Thyroid gland (tissue), 4 donors: Measurements from ENCODE around the gene LTBP3. TPM values are rescaled to one million over a fixed set of nuclear protein-coding genes. Genes with fewer than 3 reads are reported as not detected.

ENCODE experiments used
- DNase-seq, 2 donors: peaks; one replicate each; pipeline ENCODE4 v3.0.0-alpha.2; 2019
- H3K27ac ChIP-seq, 3 donors: fragments of 200-600 bp; sonication (generic); 1 replicate in 2 of 3; 2 replicates in 1 of 3; pipeline ENCODE4 v1.5.1; 2016 to 2019; ENCODE audit warnings: mild to moderate bottlenecking in 1 of 3, moderate library complexity in 1 of 3
- H3K27me3 ChIP-seq: fragments of 200-600 bp; sonication (generic); one replicate; pipeline ENCODE4 v1.5.1; 2019
- H3K36me3 ChIP-seq, 2 donors: fragments of 200-600 bp; sonication (generic); one replicate each; pipeline ENCODE4 v1.5.1; 2016 to 2019
- H3K4me1 ChIP-seq, 2 donors: fragments of 200-600 bp; sonication (generic); one replicate each; pipeline ENCODE4 v1.5.1; 2017 to 2019
- H3K4me3 ChIP-seq, 3 donors: fragments of 200-600 bp; sonication (generic); replicated peaks in 1 of 3; 1 replicate in 2 of 3; 2 replicates in 1 of 3; pipeline ENCODE4 v1.5.1; 2016; ENCODE audit warnings: mild to moderate bottlenecking in 1 of 3
- H3K9me3 ChIP-seq: fragments of 200-600 bp; sonication (generic); one replicate; pipeline ENCODE4 v1.5.1; 2017
- POLR2A ChIP-seq, 2 donors: fragments of 450-650 bp; IDR thresholded peaks; one replicate each; pipeline ENCODE4 v1.6.1; 2017; ENCODE audit warnings: antibody characterized with exemption in 2 of 2, mild to moderate bottlenecking in 2 of 2, moderate library complexity in 1 of 2
- WGBS, 2 donors: methylation state at CpG; one replicate each; pipeline ENCODE4 v1.1.5; 2017; 5-methylcytosine and 5-hydroxymethylcytosine counted together
- intact Hi-C: fragments of 100-400 bp; cut with DNase I; formaldehyde crosslinking; loops from one replicate; pipeline ENCODE4 v1.15.1; 2023
- total RNA-seq, 4 donors: library from RNA; depleted of rRNA; stranded (reverse); fragments of >200 nt; gene quantifications; one replicate each; pipeline ENCODE4 v1.2.3, GENCODE V29; 2016
- TF ChIP-seq, protein P1 (sequence below), 6 experiments: fragments of 200-600 bp in 3 of 6; fragments of 450-650 bp in 3 of 6; sonication (generic) in 3 of 6; IDR thresholded peaks; one replicate each; pipeline ENCODE4 v1.5.1; 2016 to 2019; ENCODE audit warnings: antibody characterized with exemption in 6 of 6, mild to moderate bottlenecking in 2 of 6, inconsistent platforms in 1 of 6, moderate library complexity in 1 of 6

LTBP3 gene
- total RNA-seq, 4 donors from 2014 or later, result 195 to 277 (median 222) TPM

GRCh38 chr11:65532388-65533064, 25.6 kb downstream of the LTBP3 start:
- no peak overlapping the region for H3K27ac ChIP-seq
- 96% methylated on average over 8 to 11 of the region's 15 CpGs for WGBS, 2 donors
- intact Hi-C loops, result no loop called here

DNA sequence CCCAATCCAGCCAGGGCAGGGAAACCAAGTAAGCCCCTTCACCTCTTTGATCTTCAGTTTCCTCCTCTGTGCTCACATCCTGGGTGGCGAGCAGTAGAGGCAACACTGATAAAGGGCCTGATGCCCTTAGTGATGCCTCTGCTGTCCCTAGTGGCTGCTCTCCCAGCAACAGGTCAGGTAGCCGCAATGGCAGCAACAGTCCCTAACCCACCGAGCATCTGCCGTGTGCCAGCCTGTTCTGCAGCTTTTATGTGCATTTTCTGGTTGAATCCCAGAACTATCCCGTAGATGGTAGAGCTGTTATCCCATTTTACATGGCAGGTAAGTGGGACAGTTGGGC, 28.0 kb downstream of the LTBP3 start:
- H3K36me3 ChIP-seq, result peaks cover 45 to 50% of the 10 kb centered on the region in 2 donors
- H3K9me3 ChIP-seq, result no peaks in the 10 kb centered on the region
- H3K4me3 ChIP-seq, result no peak overlapping the region
- no peak for DNase-seq
- peaks cover 11 to 14% of the 10 kb centered on the region in 2 donors for H3K4me1 ChIP-seq
- TF ChIP-seq, protein P1, sequence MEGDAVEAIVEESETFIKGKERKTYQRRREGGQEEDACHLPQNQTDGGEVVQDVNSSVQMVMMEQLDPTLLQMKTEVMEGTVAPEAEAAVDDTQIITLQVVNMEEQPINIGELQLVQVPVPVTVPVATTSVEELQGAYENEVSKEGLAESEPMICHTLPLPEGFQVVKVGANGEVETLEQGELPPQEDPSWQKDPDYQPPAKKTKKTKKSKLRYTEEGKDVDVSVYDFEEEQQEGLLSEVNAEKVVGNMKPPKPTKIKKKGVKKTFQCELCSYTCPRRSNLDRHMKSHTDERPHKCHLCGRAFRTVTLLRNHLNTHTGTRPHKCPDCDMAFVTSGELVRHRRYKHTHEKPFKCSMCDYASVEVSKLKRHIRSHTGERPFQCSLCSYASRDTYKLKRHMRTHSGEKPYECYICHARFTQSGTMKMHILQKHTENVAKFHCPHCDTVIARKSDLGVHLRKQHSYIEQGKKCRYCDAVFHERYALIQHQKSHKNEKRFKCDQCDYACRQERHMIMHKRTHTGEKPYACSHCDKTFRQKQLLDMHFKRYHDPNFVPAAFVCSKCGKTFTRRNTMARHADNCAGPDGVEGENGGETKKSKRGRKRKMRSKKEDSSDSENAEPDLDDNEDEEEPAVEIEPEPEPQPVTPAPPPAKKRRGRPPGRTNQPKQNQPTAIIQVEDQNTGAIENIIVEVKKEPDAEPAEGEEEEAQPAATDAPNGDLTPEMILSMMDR (IDR thresholded peaks at IDR 0.05), result no peak
- TF ChIP-seq POLR2A (IDR thresholded peaks at IDR 0.05), result no peak
- H3K27me3 ChIP-seq, result no peaks in the 10 kb centered on the region
- H3K27ac ChIP-seq, result no peak overlapping the region
- WGBS, 2 donors, result 88 to 91% methylated on average over 2 to 5 of the region's 5 CpGs
- intact Hi-C loops, result no loop called here

More at GRCh38 chr11:65532388-65533064, 25.6 kb downstream of the LTBP3 start:
- Histone ChIP-seq H3K4me3 (no peak overlapping the region), H3K36me3 (peaks cover 47 to 54% of the 10 kb centered on the region in 2 donors), H3K9me3 (no peaks in the 10 kb centered on the region), H3K4me1 (no peaks in the 10 kb centered on the region), H3K27me3 (no peaks in the 10 kb centered on the region)
- DNase-seq, result no peak
- TF ChIP-seq POLR2A (IDR thresholded peaks at IDR 0.05), result no peak
- TF ChIP-seq, protein P1 (IDR thresholded peaks at IDR 0.05), result no peak

DNA sequence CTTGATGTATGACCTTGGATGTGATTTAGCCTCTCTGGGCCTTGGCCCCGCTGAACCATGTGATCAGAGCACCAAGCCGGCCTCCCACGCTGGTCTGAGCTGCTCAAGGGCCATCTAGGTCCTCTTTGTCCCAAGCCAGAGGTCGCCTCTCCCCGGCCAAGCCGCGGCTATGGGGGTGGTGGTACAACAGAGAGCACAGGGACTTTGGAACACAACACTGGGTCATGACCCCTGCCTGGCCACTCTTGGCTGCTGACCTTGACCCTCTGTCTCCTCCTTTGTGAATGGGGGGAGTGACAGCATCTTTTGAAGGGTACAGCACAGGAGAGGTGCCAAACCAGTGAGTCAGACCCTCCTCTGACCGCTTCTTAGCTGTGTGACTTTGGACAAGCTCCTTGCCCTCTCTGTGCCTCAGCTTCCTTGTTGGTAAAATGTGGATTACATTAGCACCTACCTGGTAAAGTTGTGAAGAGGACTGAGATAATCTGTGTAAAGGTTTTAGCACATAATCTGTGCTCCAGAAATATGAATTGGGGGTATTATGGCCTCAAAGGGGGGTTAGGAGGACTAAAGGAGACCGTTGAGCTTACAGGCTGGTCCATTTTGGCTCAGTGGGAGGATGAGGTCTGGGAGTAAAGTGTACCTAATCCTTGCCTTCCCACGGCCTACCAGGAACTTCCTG, 28.5 kb downstream of the LTBP3 start:
- peaks cover 11 to 14% of the 10 kb centered on the region in 2 donors for H3K4me1 ChIP-seq
- intact Hi-C loops, result loop anchor here (10.0 kb wide), 1 partner anchor 245 kb away; no protein-coding TSS in a partner anchor
- no peak overlapping the region for H3K4me3 ChIP-seq
- H3K27ac ChIP-seq, result no peak overlapping the region
- no peak for TF ChIP-seq POLR2A (IDR thresholded peaks at IDR 0.05)
- TF ChIP-seq, protein P1 (IDR thresholded peaks at IDR 0.05), result no peak
- no peak for DNase-seq
- 77 to 83% methylated on average over 7 to 10 of the region's 10 CpGs for WGBS, 2 donors
- H3K27me3 ChIP-seq, result no peaks in the 10 kb centered on the region
- H3K36me3 ChIP-seq, result peaks cover 45 to 49% of the 10 kb centered on the region in 2 donors
- H3K9me3 ChIP-seq, result no peaks in the 10 kb centered on the region

GRCh38 chr11:65528819-65529350, 29.3 kb downstream of the LTBP3 start:
- Histone ChIP-seq H3K36me3 (peaks cover 45 to 48% of the 10 kb centered on the region in 2 donors), H3K27ac (no peak overlapping the region), H3K4me3 (no peak overlapping the region), H3K4me1 (peaks cover 18 to 20% of the 10 kb centered on the region in 2 donors), H3K27me3 (no peaks in the 10 kb centered on the region), H3K9me3 (no peaks in the 10 kb centered on the region)
- TF ChIP-seq, protein P1 (IDR thresholded peaks at IDR 0.05), result no peak
- no peak for TF ChIP-seq POLR2A (IDR thresholded peaks at IDR 0.05)
- intact Hi-C loops, result loop anchor here (10.0 kb wide), 1 partner anchor 244 kb away; no protein-coding TSS in a partner anchor
- WGBS, 2 donors, result 90 to 92% methylated on average over 12 of the region's 12 CpGs
- no peak for DNase-seq
